ENCODE measurements around the gene INTS2.

DNA sequence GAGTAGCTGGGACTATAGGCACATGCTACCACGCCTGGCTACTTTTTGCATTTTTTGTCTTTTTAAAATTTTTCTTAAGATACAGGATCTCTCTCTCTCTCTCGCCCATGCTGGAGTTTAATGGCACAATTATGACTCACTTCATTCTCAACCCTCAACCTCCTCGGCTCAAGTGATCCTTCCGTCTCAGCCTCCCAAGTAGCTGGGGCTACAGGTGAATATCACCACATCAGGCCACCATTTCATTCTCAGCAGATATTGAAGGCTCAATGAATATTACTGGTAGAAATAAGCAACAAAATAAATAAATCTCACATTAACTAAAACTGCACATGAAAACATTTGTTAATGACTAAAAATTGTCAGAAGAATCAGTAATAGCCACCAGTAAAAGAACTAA lies 106.1 kb downstream of the INTS2 start:
- TF ChIP-seq, protein P1, sequence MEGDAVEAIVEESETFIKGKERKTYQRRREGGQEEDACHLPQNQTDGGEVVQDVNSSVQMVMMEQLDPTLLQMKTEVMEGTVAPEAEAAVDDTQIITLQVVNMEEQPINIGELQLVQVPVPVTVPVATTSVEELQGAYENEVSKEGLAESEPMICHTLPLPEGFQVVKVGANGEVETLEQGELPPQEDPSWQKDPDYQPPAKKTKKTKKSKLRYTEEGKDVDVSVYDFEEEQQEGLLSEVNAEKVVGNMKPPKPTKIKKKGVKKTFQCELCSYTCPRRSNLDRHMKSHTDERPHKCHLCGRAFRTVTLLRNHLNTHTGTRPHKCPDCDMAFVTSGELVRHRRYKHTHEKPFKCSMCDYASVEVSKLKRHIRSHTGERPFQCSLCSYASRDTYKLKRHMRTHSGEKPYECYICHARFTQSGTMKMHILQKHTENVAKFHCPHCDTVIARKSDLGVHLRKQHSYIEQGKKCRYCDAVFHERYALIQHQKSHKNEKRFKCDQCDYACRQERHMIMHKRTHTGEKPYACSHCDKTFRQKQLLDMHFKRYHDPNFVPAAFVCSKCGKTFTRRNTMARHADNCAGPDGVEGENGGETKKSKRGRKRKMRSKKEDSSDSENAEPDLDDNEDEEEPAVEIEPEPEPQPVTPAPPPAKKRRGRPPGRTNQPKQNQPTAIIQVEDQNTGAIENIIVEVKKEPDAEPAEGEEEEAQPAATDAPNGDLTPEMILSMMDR (IDR thresholded peaks at IDR 0.05), result no peak
- no peak for TF ChIP-seq POLR2A (IDR thresholded peaks at IDR 0.05)

Data from suprapubic skin (tissue), 3 donors.